Measurements from ENCODE around the gene PAXX.

DNA sequence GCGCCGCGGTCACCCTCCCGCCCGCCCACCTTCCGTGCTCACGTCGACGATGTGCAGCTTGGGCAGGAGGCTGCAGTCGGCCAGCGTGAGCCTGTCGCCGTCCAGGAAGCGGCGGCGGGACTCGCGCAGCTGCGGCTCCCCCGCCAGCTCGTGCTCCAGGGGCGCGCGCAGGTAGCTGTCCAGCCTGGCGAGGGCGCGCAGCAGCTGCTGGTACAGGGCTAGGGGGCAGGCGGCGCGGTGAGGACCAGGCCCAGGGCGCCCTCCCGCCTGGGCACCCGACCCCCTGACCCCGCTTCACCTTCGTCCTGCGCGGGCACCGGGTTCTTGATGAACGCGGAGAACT lies 2.6 kb downstream of the PAXX start:
- TF ChIP-seq, protein P1, sequence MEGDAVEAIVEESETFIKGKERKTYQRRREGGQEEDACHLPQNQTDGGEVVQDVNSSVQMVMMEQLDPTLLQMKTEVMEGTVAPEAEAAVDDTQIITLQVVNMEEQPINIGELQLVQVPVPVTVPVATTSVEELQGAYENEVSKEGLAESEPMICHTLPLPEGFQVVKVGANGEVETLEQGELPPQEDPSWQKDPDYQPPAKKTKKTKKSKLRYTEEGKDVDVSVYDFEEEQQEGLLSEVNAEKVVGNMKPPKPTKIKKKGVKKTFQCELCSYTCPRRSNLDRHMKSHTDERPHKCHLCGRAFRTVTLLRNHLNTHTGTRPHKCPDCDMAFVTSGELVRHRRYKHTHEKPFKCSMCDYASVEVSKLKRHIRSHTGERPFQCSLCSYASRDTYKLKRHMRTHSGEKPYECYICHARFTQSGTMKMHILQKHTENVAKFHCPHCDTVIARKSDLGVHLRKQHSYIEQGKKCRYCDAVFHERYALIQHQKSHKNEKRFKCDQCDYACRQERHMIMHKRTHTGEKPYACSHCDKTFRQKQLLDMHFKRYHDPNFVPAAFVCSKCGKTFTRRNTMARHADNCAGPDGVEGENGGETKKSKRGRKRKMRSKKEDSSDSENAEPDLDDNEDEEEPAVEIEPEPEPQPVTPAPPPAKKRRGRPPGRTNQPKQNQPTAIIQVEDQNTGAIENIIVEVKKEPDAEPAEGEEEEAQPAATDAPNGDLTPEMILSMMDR (IDR thresholded peaks at IDR 0.05), result no peak
- no peak for TF ChIP-seq POLR2A (IDR thresholded peaks at IDR 0.05)
- TF ChIP-seq EP300 (IDR thresholded peaks at IDR 0.05), result no peak
